Spleen (tissue), 11 donors: Measurements from ENCODE around the gene SYF2. TPM values are rescaled to one million over a fixed set of nuclear protein-coding genes. Genes with fewer than 3 reads are reported as not detected.

Experiments used
- DNase-seq: peaks from one replicate; pipeline ENCODE4 v3.0.0-alpha.2; 2020
- H3K27ac ChIP-seq, 8 donors: fragments of 200-600 bp; sonication (generic) in 7 of 8; 1 replicate in 4 of 8; 2 replicates in 4 of 8; pipeline versions ENCODE4 v1.5.0 to v1.8.0; 2016 to 2021; ENCODE audit warnings: inconsistent platforms in 4 of 8, mild to moderate bottlenecking in 4 of 8, moderate library complexity in 1 of 8
- H3K27me3 ChIP-seq, 7 donors: fragments of 200-600 bp; sonication (generic) in 6 of 7; replicated peaks in 1 of 7; 1 replicate in 4 of 7; 2 replicates in 3 of 7; pipeline versions ENCODE4 v1.5.0 to v1.8.0; 2016 to 2021; ENCODE audit warnings: inconsistent platforms in 3 of 7, mild to moderate bottlenecking in 1 of 7
- H3K36me3 ChIP-seq, 6 donors: fragments of 200-600 bp; sonication (generic) in 5 of 6; 1 replicate in 4 of 6; 2 replicates in 2 of 6; pipeline versions ENCODE4 v1.5.0 to v1.8.0; 2016 to 2021; ENCODE audit warnings: inconsistent platforms in 2 of 6
- H3K4me1 ChIP-seq, 6 donors: fragments of 200-600 bp; sonication (generic) in 5 of 6; 1 replicate in 3 of 6; 2 replicates in 3 of 6; pipeline versions ENCODE4 v1.5.0 to v1.8.0; 2016 to 2021; ENCODE audit warnings: inconsistent platforms in 3 of 6
- H3K4me3 ChIP-seq, 8 donors: fragments of 200-600 bp; sonication (generic) in 7 of 8; 1 replicate in 4 of 8; 2 replicates in 4 of 8; pipeline versions ENCODE4 v1.5.0 to v1.8.0; 2016 to 2021; ENCODE audit warnings: inconsistent platforms in 4 of 8, mild to moderate bottlenecking in 4 of 8, moderate library complexity in 2 of 8
- H3K9me3 ChIP-seq, 8 donors: fragments of 200-600 bp; sonication (generic) in 7 of 8; 1 replicate in 4 of 8; 2 replicates in 4 of 8; pipeline versions ENCODE4 v1.5.0 to v1.8.0; 2016 to 2021; ENCODE audit warnings: inconsistent platforms in 4 of 8
- POLR2A ChIP-seq, 3 donors: fragments of 450-650 bp; IDR thresholded peaks; one replicate each; pipeline ENCODE4 v1.5.1; 2017; ENCODE audit warnings: antibody characterized with exemption in 3 of 3, mild to moderate bottlenecking in 1 of 3
- POLR2AphosphoS5 ChIP-seq, 3 donors: sonication (generic); formaldehyde crosslinking; IDR thresholded peaks; one replicate each; pipeline ENCODE4 v1.5.1; 2017; ENCODE audit warnings: antibody characterized with exemption in 3 of 3
- WGBS, 5 donors: extraction: QIAGEN DNeasy Blood & Tissue Kit in 3 of 5; methylation state at CpG; one replicate each; pipeline versions ENCODE4 v1.1.5 to v1.1.7; 2013 to 2018; 5-methylcytosine and 5-hydroxymethylcytosine counted together
- intact Hi-C: fragments of 100-400 bp; cut with DNase I; formaldehyde crosslinking; loops from one replicate; pipeline ENCODE4 v1.15.0; 2023; ENCODE audit warnings: low total_unique reads
- polyA plus RNA-seq, 3 donors: library from polyadenylated mRNA; stranded (reverse); fragments of 200-250 nt; gene quantifications; one replicate each; pipeline ENCODE4 v1.2.1, GENCODE V29; 2013
- total RNA-seq, 7 donors: library from RNA; depleted of rRNA in 3 of 7; stranded (reverse); fragments of >200 nt in 3 of 7; fragmentation: NEBNext Ultra II Directional in 4 of 7; extraction: Animal tissue kit (Norgen Biotek cat#: 25700) in 4 of 7; gene quantifications; one replicate each; pipeline versions ENCODE4 v1.1.0 to v1.2.1, GENCODE V29; 2016 to 2021
- TF ChIP-seq, protein P1 (sequence below), 11 experiments: fragments of 200-600 bp in 7 of 11; fragments of 450-650 bp in 4 of 11; sonication (generic) in 4 of 11; IDR thresholded peaks in 8 of 11; conservative IDR thresholded peaks in 3 of 11; 1 replicate in 7 of 11; 2 replicates in 4 of 11; pipeline versions ENCODE4 v1.4.0 to v1.8.0; 2016 to 2021; ENCODE audit warnings: antibody characterized with exemption in 11 of 11, inconsistent platforms in 4 of 11, mild to moderate bottlenecking in 1 of 11
- donor health status: healthy with polysubstance abuse.
- donor health status: DM: no; HTN: no; CAD: no; lungs with moderate emphysema.
- donor health status: DM: no; HTN: no; CAD: no.
- donor health status: Bipolar disorder and iron deficiency.
- donor health status: healthy.
- donor health status: DM: no; HTN: no; CAD: no.
- donor health status: DM: yes; HTN: yes; CAD: no.

Gene SYF2
- total and polyA plus RNA-seq, 10 donors, result 38.1 to 98.3 (median 50.7) TPM

- no peak overlapping the region for H3K4me3 ChIP-seq
- intact Hi-C loops, result loop anchor here (10.0 kb wide), 1 partner anchor 88 kb away; no protein-coding TSS in a partner anchor
- no peak overlapping the region for H3K27ac ChIP-seq
- no peaks in the 10 kb centered on the region for H3K27me3 ChIP-seq
- TF ChIP-seq POLR2A (IDR thresholded peaks at IDR 0.05), result no peak
- TF ChIP-seq, protein P1, sequence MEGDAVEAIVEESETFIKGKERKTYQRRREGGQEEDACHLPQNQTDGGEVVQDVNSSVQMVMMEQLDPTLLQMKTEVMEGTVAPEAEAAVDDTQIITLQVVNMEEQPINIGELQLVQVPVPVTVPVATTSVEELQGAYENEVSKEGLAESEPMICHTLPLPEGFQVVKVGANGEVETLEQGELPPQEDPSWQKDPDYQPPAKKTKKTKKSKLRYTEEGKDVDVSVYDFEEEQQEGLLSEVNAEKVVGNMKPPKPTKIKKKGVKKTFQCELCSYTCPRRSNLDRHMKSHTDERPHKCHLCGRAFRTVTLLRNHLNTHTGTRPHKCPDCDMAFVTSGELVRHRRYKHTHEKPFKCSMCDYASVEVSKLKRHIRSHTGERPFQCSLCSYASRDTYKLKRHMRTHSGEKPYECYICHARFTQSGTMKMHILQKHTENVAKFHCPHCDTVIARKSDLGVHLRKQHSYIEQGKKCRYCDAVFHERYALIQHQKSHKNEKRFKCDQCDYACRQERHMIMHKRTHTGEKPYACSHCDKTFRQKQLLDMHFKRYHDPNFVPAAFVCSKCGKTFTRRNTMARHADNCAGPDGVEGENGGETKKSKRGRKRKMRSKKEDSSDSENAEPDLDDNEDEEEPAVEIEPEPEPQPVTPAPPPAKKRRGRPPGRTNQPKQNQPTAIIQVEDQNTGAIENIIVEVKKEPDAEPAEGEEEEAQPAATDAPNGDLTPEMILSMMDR (IDR thresholded peaks at IDR 0.05 in 8 of 11, conservative IDR thresholded peaks at IDR 0.05 in 3 of 11), result no peak
- TF ChIP-seq POLR2AphosphoS5 (IDR thresholded peaks at IDR 0.05), result no peak
- H3K4me1 ChIP-seq, result peaks cover 5 to 19% (median 14%) of the 10 kb centered on the region in 6 donors
- H3K9me3 ChIP-seq, result no peaks in the 10 kb centered on the region
- H3K36me3 ChIP-seq, result peaks cover 0 to 10% (median 0%) of the 10 kb centered on the region in 6 donors
- 90 to 98% (median 96%) methylated on average over 5 of the region's 5 CpGs for WGBS, 5 donors
- DNase-seq, result no peak
Observed at GRCh38 chr1:25256578-25256965, 24.3 kb upstream of the SYF2 start.

DNA sequence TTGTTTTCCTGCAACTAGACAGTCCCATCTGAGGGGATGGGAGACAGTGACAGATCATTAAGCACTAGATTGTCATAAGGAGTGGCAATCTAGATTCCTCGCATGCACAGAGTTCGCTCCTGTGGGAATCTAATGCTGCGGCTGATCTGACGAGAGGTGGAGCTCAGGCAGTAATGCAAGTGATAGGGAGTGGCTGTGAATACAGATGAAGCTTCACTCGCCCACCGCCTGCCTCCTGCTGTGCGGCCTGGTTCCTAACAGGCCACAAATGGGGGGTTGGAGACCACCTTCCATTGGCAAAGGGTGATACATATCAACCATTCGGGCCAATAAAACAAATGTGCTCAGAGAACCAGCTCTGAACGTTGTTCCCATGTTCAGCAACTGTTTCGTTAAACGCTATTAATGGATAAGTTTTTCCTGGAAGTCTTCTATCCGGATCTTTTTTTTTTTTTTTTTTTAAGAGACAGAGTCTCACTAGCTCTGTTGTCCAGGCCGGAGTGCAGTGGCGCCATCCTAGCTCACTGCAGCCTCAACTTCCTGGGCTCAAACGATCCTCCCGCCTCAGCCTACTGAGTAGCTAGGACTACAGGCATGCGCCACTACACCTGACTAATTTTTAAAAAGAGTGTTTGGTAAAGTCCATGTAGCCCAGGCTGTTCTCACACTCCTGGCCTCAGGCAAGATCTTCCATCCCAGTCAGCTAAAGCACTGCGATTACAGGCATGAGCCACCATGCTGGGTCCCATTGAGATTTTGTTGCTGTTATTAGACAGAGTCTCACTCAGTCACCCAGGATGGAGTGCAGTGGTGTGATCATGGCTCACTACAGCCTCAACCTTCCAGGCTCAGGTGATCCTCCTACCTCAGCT, 23.6 kb upstream of the SYF2 start:
- WGBS, 5 donors, result 87 to 95% (median 89%) methylated on average over 18 of the region's 18 CpGs
- Histone ChIP-seq H3K4me1 (peaks cover 5 to 16% (median 11%) of the 10 kb centered on the region in 6 donors), H3K36me3 (peaks cover 0 to 10% (median 0%) of the 10 kb centered on the region in 6 donors), H3K9me3 (no peaks in the 10 kb centered on the region), H3K4me3 (no peak overlapping the region), H3K27me3 (no peaks in the 10 kb centered on the region), H3K27ac (no peak overlapping the region)
- TF ChIP-seq POLR2AphosphoS5 (IDR thresholded peaks at IDR 0.05), result no peak
- TF ChIP-seq, protein P1 (IDR thresholded peaks at IDR 0.05 in 8 of 11, conservative IDR thresholded peaks at IDR 0.05 in 3 of 11), result no peak
- no peak for TF ChIP-seq POLR2A (IDR thresholded peaks at IDR 0.05)
- DNase-seq, result no peak
- intact Hi-C loops, result loop anchor here (10.0 kb wide), 1 partner anchor 89 kb away; no protein-coding TSS in a partner anchor

DNA sequence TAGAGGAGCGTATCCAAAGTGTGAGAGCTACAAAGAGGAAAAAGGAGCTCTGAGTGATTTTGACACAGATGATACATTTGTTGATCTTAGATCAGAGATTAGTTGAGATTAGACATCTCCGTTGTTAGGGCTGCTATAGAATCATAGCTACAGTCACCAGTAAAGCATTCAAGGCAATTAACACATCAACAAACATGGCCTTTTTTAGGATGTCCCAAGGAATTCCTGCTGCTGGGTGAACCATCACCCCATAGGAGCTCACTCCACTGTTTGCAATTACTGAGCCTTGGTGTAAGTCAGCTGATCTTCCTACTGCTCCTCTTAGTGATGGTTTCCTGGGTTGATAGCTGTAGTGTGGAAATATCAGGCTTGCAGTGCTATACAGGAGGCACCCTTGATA, 21.6 kb upstream of the SYF2 start:
- no peak overlapping the region for H3K27ac ChIP-seq
- DNase-seq, result no peak
- peaks cover 0 to 4% (median 0%) of the 10 kb centered on the region in 6 donors for H3K36me3 ChIP-seq
- TF ChIP-seq, protein P1 (IDR thresholded peaks at IDR 0.05 in 8 of 11, conservative IDR thresholded peaks at IDR 0.05 in 3 of 11), result no peak
- TF ChIP-seq POLR2A (IDR thresholded peaks at IDR 0.05) (no peak), POLR2AphosphoS5 (IDR thresholded peaks at IDR 0.05) (no peak)
- H3K4me3 ChIP-seq, result no peak overlapping the region
- H3K27me3 ChIP-seq, result no peaks in the 10 kb centered on the region
- intact Hi-C loops, result loop anchor here (10.0 kb wide), 1 partner anchor 91 kb away; no protein-coding TSS in a partner anchor
- no peaks in the 10 kb centered on the region for H3K9me3 ChIP-seq
- peaks cover 0 to 4% (median 0%) of the 10 kb centered on the region in 6 donors for H3K4me1 ChIP-seq
- 90 to 98% (median 94%) methylated on average over 2 of the region's 2 CpGs for WGBS, 5 donors
